ENCODE measurements around the gene NCOA7. TPM values are rescaled to one million over a fixed set of nuclear protein-coding genes. Genes with fewer than 3 reads are reported as not detected.
A peak's percentile ranks its signal among the peaks of the same experiment; 100 is the strongest.

The NCOA7 gene
- total RNA-seq, 2 donors from 2014 or later: 26.5 to 30.0 TPM

GRCh38 chr6:125939026-125939425, 148.3 kb downstream of the NCOA7 start:
- no peaks in the 10 kb centered on the region for H3K27me3 ChIP-seq
- H3K36me3 ChIP-seq (replicated peaks in 1 of 2; ENCODE audit: insufficient read depth in 1 of 2, low read depth in 2 of 2): no peaks in the 10 kb centered on the region
- TF ChIP-seq POLR2A (IDR thresholded peaks at IDR 0.05) (no peak), CTCF (IDR thresholded peaks at IDR 0.05) (no peak)
- intact Hi-C loops (cut with DNase I): no loop called here
- no peak overlapping the region for H3K4me3 ChIP-seq
- no peak overlapping the region for H3K27ac ChIP-seq
- ATAC-seq (no peak), DNase-seq (no peak)
- H3K4me1 ChIP-seq: peaks cover 24% of the 10 kb centered on the region
- no peaks in the 10 kb centered on the region for H3K9me3 ChIP-seq
- WGBS, 2 donors: 67 to 87% methylated on average over 1 of the region's 1 CpG

GRCh38 chr6:125939791-125940190, 149.0 kb downstream of the NCOA7 start:
- no peaks in the 10 kb centered on the region for H3K36me3 ChIP-seq (replicated peaks in 1 of 2; ENCODE audit: insufficient read depth in 1 of 2, low read depth in 2 of 2)
- no peak for TF ChIP-seq POLR2A (IDR thresholded peaks at IDR 0.05)
- no peak for TF ChIP-seq CTCF (IDR thresholded peaks at IDR 0.05)
- peaks cover 32% of the 10 kb centered on the region for H3K4me1 ChIP-seq
- no peaks in the 10 kb centered on the region for H3K9me3 ChIP-seq
- DNase-seq: no peak
- H3K4me3 ChIP-seq: no peak overlapping the region
- no peak overlapping the region for H3K27ac ChIP-seq
- 65 to 76% methylated on average over 2 of the region's 2 CpGs for WGBS, 2 donors
- intact Hi-C loops (cut with DNase I): no loop called here
- ATAC-seq: no peak
- H3K27me3 ChIP-seq: no peaks in the 10 kb centered on the region

GRCh38 chr6:125940247-125941041, 149.7 kb downstream of the NCOA7 start:
- Histone ChIP-seq H3K9me3 (no peaks in the 10 kb centered on the region), H3K27me3 (no peaks in the 10 kb centered on the region), H3K4me3 (no peak overlapping the region), H3K36me3 (replicated peaks in 1 of 2; ENCODE audit: insufficient read depth in 1 of 2, low read depth in 2 of 2) (no peaks in the 10 kb centered on the region), H3K27ac (no peak overlapping the region), H3K4me1 (peaks cover 38% of the 10 kb centered on the region)
- ATAC-seq: no peak
- intact Hi-C loops (cut with DNase I): no loop called here
- DNase-seq: no peak
- TF ChIP-seq CTCF (IDR thresholded peaks at IDR 0.05) (no peak), POLR2A (IDR thresholded peaks at IDR 0.05) (no peak)
- WGBS, 2 donors: 65 to 66% methylated on average over 5 of the region's 5 CpGs

- Histone ChIP-seq H3K9me3 (no peaks in the 10 kb centered on the region), H3K4me3 (no peak overlapping the region), H3K27me3 (no peaks in the 10 kb centered on the region), H3K27ac (peak overlapping the region; percentile 53 to 85 (median 80)), H3K36me3 (replicated peaks in 1 of 2; ENCODE audit: insufficient read depth in 1 of 2, low read depth in 2 of 2) (no peaks in the 10 kb centered on the region), H3K4me1 (peaks cover 51% of the 10 kb centered on the region)
- ATAC-seq (peak; percentile 71), DNase-seq (peak; percentile 47 to 63 (median 60))
- intact Hi-C loops (cut with DNase I): no loop called here
- TF ChIP-seq CTCF (IDR thresholded peaks at IDR 0.05) (no peak), POLR2A (IDR thresholded peaks at IDR 0.05) (no peak)
- WGBS, 2 donors: 73% methylated on average over 10 of the region's 10 CpGs
Observed at GRCh38 chr6:125942672-125943527, 152.1 kb downstream of the NCOA7 start.
